HG03442 (cell line): Measurements from ENCODE around the gene FOXL2NB.

Experiments used
- ATAC-seq: cut with Tn5 transposase; IDR thresholded peaks from one replicate; pipeline ENCODE4 v1.9.1; 2021; ENCODE audit warnings: mild to moderate bottlenecking, moderate library complexity; ENCODE audit not compliant: unreplicated experiment

Gene FOXL2NB

DNA sequence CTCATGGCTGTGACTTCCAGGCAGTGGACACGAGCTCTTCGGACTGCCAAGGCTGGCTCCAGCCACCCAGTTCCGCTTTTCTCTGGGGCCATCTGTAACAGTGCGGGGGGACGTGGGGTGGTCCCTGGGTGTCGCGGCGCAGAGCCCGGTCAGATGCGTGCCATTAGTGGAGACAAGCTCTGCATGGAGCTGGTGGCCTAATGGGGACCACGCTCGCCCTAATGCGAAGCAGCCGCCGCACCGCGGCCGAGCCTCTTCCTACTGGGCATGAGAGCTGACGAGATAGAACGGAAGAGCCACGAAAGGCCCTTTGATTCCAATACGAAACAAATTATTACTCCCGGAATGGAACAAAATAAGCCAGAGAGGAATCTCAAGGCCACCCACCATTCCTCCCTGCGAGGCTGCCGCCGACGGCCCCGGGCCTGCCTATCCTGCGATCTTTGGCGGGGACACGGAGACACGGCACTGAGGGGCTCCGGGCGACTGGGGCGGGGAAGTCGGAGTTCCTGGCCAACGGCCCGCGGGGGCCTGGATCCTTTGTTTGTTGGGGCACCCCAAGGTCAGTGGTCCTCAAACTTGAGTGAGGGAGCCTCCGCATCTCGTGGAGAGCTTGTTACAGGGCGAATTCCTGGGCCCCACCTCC lies 18.2 kb upstream of the FOXL2NB start:
- ATAC-seq = no peak

DNA sequence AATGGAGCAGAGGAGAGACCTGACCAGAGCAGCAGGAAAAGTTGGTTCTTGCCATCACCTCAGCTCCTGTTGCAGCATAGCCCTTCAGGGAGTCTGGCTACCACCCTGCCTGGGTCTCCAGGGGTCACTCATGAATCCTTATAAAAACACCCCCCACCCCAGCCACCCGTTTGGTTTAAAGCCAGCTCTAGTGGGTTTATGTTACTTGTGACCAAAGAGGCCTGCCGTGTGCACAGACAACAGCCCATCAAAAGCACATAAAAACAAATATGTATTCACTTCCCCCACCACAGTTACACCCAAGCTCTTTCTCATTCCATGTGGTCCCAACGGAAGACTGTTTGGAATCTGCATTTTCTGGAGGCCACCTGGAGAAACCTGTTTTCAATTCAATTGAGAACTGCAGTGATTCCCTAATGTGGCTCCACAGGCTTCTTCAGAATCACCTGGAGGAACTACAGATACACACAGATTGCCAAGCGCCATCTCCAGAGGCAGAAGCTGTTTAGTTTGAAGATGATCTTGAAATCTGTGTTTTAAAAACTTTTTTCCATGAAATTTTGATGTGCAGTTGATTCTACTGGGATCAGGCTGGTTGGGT lies 13.8 kb upstream of the FOXL2NB start:
- ATAC-seq = no peak

- ATAC-seq = no peak
Measured at GRCh38 chr3:138933981-138934691, 12.9 kb upstream of the FOXL2NB start.

GRCh38 chr3:138935505-138935862 lies 11.5 kb upstream of the FOXL2NB start:
- no peak for ATAC-seq

DNA sequence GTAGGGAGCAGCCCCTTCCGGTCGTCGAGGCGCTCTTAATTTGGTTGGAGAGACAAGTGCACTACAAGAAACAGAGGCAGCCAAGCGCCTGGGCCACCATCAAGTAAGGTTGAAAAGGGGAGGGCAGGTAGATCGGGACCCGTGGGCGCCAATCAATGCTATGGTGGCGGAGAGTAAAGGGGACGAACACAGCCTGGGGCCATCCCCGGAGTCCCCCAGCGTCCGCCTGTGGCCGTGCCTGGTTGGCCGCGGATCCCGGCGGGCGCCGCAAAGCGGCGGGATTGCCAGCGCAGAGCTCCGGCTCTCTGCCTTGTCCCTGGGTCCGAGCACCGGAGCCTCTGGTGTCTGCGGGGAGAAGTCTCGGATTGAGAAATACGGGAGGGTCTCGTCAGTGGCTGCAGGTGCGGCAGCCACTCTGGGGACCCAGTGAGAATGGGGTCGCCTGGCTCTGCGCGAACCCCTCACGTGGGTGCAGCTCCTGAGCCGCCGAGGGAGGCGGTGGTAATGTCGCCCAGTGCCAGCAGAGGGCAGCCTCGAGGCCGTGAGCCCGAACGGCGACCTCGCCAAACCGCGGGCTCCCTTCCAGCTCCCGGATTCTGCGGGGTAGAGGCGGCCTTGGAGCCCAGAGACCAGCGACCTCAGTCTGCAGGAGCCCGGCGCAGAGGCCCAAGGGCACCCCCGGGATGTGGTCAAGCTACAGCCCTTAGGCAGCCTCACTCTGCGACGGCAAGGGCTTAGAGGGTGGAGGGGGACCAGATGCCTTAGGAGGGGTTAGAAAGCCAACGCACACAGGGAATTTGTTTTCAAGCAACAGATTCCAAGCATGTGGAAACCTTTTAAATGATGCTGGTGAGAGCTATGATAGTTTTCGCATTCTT lies 10.9 kb upstream of the FOXL2NB start:
- peak; percentile 80 for ATAC-seq

GRCh38 chr3:138936741-138937689 lies 10.0 kb upstream of the FOXL2NB start:
- no peak for ATAC-seq

GRCh38 chr3:138937690-138938055 lies 9.3 kb upstream of the FOXL2NB start:
- no peak for ATAC-seq

DNA sequence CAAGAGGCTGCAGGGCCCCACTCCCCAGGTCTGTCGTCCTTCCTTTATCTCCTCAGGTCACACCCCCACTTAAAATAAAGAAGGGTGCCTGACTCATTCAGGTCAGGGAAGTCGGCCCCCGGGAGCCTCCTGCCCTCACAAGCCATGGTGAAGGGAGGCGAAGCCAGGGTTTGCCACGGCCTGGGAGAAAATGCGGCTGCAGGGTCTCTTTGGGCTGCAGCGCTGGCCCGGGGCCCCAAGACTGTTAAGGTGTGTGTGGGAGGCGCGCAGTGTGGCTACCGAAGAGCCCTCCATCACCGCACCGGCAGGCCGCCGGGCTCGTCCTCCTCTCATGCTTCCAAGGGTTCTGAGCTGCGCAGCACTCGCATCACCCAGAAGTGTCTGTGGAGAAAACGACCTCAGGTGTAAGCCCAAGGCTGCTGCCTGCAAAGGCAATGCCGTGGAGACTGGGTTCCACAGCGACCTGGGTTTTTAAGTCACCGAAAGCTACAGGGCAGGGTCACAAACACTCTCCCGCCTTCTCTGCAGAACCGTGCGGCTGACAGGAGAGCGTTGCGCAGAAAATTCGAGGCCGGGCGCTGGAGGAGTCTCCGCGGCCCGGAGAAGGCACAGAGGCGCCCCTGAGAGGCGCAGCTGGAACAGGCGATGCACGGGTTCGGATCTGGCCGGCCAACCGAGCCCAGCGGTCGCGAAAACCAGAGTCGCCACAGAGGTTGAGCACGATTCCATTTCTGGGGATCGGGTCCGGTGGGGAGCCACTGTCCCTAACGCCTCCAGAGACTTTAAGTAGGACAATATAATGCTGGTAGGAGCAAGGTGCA lies 8.8 kb upstream of the FOXL2NB start:
- ATAC-seq = no peak

GRCh38 chr3:138938877-138939560 lies 8.0 kb upstream of the FOXL2NB start:
- ATAC-seq = no peak

- no peak for ATAC-seq
Measured at GRCh38 chr3:138939561-138940241, 7.3 kb upstream of the FOXL2NB start.

DNA sequence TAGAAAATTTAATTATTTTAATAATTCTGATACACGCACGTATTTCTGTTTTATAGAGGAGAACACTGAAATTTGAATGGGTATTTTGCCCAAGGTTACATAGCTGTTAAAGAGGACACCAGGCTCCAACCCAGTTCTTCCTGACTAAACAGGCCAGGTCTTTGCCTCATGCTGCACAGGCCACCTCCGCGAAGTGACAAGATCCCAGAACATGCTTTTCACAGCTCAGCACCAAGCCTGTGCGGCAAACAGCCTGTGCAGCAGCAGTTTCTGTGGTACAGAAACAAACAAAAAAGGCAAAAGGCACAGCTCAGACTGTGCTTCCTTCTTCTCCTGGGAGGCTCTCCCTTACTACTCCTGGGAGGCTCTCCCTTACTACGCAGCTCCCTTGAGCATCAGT lies 6.6 kb upstream of the FOXL2NB start:
- no peak for ATAC-seq

DNA sequence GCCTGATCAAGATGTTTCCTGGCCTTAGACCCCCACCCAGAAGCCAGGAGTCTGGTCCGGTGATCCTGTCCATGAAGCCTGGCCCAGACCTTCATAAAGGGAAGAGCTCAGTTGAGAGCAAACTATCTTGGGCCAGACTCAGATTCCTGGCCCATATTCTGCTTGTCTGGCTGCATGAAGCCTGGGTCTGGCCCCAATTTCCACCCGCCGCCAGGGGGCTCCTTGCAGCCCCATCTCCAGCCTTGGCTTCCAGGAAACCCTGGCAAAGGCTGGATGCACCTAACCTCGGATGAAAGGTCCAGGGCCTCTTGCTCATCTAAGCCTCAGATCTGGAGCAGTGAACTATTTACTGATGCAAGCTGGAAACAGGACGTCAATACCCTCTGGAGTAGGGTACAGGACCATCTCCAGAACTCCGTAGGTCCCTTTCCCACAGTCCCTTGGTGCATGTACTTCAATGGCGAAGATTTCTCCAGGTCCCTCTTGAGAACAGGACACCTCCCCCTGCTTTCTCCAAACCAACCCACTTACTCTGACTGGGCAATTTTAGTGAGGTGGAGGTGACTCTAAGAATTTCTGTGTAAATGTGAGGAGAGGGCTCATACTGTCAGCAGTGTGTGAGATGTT lies 5.6 kb upstream of the FOXL2NB start:
- no peak for ATAC-seq

GRCh38 chr3:138942271-138942670 lies 4.7 kb upstream of the FOXL2NB start:
- ATAC-seq = no peak

DNA sequence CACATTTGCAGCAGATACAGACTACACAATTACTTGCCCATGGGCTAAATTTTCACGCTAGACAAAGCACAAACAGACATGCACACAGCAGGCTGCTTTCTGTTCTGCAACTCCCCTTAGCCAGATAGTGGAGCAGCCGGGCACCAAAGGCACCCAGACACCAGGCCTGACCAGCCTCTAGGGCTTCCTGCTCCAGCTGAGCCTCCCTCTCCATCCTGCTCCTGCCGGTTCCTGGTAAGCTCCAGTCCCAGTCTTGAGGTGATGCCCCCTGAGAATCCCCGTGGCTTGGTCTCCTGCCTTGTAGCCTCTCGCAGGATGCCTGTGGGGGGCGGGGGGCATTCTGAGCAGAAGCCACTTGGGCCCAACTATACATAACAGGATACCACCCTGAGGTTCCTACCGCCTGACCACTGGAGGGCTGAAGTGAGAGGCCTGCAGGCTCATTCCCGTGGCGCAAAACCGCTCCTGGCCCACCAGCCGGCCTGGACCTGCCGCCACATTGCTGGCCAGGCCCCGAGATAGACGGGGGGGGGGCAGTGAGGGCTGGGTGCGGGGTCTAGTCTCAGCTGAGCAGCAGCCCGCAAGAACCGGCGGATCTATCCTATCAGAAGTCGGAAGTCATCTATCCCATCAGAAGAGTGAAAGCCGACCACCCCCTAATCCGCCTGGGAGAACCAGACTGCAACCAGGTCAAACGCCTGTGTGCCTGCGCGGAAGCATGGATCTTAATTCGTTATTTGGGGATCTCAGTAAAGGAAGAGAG lies 4.0 kb upstream of the FOXL2NB start:
- no peak for ATAC-seq

- ATAC-seq = no peak
Measured at GRCh38 chr3:138943724-138944653, 3.0 kb upstream of the FOXL2NB start.

DNA sequence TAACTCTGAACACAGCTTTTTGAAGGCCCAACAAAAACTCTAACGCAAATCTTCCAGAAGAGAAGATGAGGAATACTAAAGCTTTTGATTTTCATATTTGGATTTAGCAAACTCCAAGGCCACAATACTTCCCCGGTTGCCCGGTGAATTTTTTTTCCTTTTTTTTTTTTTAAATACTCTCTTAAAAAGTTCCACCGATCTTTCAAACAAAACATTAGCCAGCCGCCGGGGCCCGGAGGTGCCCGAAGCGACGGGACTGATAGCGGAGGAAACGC lies 2.4 kb upstream of the FOXL2NB start:
- ATAC-seq = no peak
